ENCODE data around the gene ZDHHC11.
"Not testable (repeated sequence)": the region's sequence is repeated elsewhere in the genome, so short reads cannot be mapped to it uniquely, and the experiment has no call there.

Gene ZDHHC11

DNA sequence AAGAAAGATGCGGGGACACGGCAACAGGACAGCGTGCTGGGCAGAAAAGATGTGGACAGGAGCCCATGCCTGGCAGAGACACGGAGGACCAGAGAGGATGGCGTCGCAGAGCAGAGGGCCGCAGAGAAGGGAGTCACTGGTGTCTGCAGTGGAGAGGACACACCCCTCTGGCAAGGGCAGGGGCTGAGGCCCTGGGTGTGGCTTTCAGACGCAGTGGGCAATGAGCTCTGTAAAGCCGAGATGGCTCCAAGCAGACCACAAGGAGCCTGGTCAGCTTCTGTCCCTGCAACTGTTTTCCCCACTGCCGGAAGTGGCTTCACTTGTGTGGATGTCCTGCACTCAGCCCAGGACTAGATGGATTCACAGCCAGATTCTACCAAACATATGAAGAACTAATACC lies 62.1 kb downstream of the ZDHHC11 start:
- Mint-ChIP-seq H3K27me3 (peaks cover 21% of the 10 kb centered on the region), H3K36me3 (peaks cover 21% of the 10 kb centered on the region), H3K9me3 (ENCODE audit: low read depth) (peaks cover 28% of the 10 kb centered on the region)
- H3K27ac Mint-ChIP-seq; H3K4me1 Mint-ChIP-seq (ENCODE audit: low read depth); H3K4me3 Mint-ChIP-seq: not testable (repeated sequence)

DNA sequence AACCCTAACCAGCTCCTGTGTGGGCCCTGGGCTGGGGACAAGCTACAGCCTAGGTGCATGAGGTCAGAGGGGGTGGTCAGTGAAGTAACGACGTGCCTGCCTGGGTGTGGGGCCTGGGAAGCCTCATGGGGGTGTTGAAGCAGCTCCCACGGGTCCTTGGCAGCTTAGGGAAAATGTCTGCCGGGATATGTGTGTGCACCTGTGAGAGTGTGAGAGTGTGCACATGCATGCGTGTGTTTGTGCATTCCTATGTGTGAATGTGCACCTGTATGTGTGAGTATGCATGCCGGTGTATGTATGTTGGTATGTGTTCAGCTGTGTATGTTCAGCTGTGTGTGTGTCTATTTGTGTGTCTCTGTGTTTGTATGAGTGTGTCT lies 62.9 kb downstream of the ZDHHC11 start:
- H3K27ac Mint-ChIP-seq; H3K4me1 Mint-ChIP-seq (ENCODE audit: low read depth); H3K4me3 Mint-ChIP-seq: not testable (repeated sequence)
- peaks cover 15% of the 10 kb centered on the region for H3K36me3 Mint-ChIP-seq
- peaks cover 18% of the 10 kb centered on the region for H3K27me3 Mint-ChIP-seq
- peaks cover 20% of the 10 kb centered on the region for H3K9me3 Mint-ChIP-seq (ENCODE audit: low read depth)

DNA sequence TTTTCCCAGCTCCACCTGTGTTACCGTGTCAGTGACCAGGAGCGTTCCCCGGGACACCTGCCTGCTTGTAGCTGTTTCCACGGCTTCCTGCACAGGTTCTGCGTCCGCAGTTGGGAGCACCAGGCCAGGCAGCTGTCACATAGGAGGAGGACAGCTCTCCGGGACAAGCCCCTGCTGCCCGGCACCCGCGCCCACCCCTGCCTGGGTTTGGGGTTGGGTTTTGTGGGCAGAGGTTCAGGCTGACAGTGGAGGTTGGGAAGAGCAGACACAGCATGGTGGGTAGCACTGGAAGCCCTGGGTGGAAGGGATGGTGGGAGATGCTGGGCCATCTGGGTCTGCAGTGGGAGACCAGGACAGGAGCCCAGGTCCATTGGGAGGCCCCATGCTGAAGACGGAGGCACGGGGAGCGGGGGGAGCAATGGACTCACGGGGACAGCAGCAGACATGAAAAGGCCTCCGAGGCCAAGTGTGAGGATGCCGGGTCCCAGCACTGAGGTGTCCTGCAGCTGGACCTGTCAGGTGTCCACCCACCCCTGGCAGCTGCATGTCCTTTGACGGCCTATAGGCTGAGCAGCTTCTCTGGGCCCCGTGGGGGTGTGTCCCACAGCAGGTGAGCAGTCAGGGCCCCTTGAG lies 63.4 kb downstream of the ZDHHC11 start:
- Mint-ChIP-seq H3K36me3 (peaks cover 15% of the 10 kb centered on the region), H3K27me3 (peaks cover 18% of the 10 kb centered on the region), H3K9me3 (ENCODE audit: low read depth) (peaks cover 20% of the 10 kb centered on the region)
- not testable (repeated sequence) for H3K4me1 Mint-ChIP-seq (ENCODE audit: low read depth); H3K27ac Mint-ChIP-seq; H3K4me3 Mint-ChIP-seq

DNA sequence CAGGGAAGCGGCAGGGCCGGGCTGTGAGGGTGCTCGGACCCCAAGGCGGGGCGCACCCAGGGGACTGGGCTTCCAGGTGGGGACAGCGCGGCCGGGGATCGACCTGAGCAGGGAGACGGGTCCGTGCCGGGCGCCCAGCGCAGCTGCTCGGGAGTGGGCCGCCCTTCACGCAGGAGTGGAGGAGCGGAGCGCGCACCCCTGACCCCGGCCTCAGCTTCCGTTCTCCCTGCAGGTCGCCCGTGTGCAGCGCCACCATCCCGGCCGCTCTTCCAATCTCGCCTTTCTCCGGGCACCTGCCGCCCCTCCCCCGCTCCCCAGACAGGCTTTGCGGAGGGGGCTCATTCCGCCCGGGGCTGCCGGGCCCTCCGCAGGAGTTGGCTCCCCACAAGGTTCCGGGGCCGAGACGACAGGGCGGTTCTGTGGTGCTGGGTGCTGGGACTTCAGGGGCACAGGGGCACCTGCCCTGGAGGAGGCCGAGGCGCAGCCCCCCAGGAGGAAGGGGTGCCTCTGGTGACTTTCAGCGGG lies 65.5 kb downstream of the ZDHHC11 start:
- H3K27ac Mint-ChIP-seq; H3K9me3 Mint-ChIP-seq (ENCODE audit: low read depth); H3K36me3 Mint-ChIP-seq; H3K4me1 Mint-ChIP-seq (ENCODE audit: low read depth): not testable (repeated sequence)
- Mint-ChIP-seq H3K4me3 (peak overlapping the region; percentile 81), H3K27me3 (peaks cover 14% of the 10 kb centered on the region)

DNA sequence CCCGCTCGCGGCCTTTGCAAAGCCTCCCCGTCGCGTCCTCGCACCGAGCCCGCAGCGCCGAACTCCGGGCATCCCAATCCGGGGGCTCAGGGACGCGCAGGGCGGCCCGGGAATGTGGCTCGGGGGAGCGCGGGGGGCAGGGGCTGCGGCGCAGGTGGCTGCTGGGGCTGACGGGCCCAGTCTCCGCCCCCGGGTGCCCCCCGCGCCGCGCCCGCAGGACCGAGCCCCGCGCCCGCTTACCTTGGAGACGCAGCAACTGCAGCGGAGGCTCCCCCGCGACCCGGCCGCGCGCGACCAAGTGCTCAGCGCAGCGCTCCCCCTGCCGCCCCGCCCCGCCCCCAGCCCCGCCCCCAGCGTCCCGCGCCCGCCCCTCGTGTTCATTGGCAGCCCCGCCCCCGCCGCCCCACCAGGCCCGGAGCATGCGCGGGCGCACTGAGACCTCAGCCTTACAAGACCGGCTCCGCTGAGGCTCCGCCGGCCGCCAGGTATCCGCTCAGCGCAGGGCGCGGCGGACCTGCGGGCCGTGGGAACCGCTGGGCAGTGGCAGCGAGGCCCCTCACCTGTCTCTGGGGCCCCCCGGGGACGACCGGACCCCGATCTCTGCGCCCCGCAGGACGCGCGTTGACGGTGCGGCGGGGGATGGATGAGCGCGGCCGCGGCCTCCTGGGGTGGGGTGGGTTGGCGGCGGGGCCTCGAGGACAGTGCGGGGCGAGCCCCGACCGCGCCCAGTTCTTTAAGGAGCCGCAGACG lies 66.2 kb downstream of the ZDHHC11 start, which contains the start of gene ZDHHC11B:
ZDHHC11B (minus strand) TSS at position 302 of the 750 bp plus-strand sequence. CDS start 17,810 bp downstream, outside the sequence.
- H3K27me3 Mint-ChIP-seq; H3K4me1 Mint-ChIP-seq (ENCODE audit: low read depth); H3K36me3 Mint-ChIP-seq; H3K9me3 Mint-ChIP-seq (ENCODE audit: low read depth); H3K27ac Mint-ChIP-seq: not testable (repeated sequence)
- peak within 1 kb of the TSS; percentile 81 for H3K4me3 Mint-ChIP-seq

DNA sequence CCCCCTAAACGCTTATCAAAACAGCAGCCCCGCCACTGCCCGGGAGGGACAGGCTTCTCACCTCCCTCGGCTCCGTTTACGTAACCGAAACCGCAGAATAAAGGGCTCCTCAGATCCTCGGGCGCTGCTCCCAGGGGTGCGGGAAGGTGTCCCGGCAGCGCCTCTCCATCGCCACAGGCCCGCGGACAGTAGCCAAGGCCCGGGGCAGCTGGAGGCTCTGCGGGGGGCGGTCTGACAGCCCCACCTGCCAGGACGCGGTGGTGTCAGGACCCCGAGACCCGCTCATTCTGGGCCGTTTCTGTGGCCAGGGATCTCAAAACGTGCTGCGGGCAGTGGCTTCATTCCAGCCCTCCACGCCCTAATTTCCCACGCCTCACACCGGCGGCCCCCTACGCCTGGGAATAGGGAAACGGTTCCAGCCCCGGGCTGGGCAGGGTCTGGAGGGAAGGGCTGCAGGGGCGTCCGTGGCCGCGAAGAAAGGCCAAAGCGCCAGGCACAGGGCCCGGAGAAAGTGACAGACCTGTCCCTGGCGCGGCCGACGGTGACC lies 66.8 kb downstream of the ZDHHC11 start:
- H3K36me3 Mint-ChIP-seq; H3K9me3 Mint-ChIP-seq (ENCODE audit: low read depth); H3K4me1 Mint-ChIP-seq (ENCODE audit: low read depth); H3K27me3 Mint-ChIP-seq; H3K27ac Mint-ChIP-seq: not testable (repeated sequence)
- peak overlapping the region; percentile 49 for H3K4me3 Mint-ChIP-seq

DNA sequence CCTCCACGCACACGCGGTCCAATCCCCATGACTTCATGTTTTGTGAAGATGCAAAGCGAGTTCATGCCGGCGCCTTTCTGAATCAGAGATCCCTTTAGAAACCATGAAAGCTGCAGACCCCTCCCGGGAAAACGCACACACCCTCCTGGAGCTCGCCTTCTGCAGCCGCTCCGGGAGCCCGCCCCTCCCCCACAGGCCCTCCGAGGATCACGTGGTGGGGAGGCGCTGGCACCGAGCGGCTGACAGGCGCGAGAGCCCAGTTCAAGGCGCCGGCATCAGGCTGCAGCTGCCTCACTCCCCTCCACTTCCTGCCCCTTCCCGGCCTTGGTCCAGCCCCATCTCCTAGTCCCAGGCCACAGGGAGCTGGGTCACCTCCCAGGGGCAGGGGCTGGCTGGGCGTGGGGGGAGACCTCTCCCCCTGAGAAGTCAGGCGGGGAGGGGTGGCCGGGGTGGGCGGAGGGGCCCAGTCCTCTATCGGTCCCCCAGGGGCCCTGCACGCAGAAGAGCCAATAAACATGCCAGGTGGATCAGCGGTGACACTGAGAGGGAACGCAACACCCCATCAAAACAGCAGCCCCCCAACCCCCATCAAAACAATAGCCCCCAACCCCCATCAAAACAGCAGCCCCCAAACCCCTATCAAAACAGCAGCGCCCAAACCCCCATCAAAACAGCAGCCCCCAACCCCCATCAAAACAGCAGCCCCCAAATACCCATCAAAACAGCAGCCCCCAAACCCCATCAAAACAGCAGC lies 67.6 kb downstream of the ZDHHC11 start:
- not testable (repeated sequence) for H3K27me3 Mint-ChIP-seq; H3K36me3 Mint-ChIP-seq; H3K4me1 Mint-ChIP-seq (ENCODE audit: low read depth); H3K27ac Mint-ChIP-seq; H3K9me3 Mint-ChIP-seq (ENCODE audit: low read depth)
- H3K4me3 Mint-ChIP-seq = peak overlapping the region; percentile 49

DNA sequence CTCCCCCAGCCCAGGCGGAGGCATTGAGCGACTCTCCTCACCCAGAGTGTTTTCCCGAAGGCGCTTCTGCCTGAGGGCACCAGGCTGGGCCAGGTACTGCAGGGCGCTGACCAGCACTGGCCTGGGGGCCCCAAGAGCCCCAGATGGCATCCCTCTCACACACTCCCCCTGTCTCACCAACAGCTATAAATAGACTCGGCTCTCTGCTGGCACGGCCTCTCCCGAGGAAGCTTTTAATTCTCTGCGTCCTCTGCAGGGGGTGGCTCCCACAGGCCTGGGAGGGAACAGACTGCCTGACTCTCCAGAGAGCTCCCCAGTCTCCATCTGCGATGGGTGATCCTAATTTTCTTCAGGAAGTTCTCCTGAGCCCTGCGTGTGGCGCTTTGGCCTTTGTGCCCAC lies 68.4 kb downstream of the ZDHHC11 start:
- not testable (repeated sequence) for H3K36me3 Mint-ChIP-seq; H3K27me3 Mint-ChIP-seq; H3K27ac Mint-ChIP-seq; H3K4me3 Mint-ChIP-seq; H3K4me1 Mint-ChIP-seq (ENCODE audit: low read depth); H3K9me3 Mint-ChIP-seq (ENCODE audit: low read depth)

DNA sequence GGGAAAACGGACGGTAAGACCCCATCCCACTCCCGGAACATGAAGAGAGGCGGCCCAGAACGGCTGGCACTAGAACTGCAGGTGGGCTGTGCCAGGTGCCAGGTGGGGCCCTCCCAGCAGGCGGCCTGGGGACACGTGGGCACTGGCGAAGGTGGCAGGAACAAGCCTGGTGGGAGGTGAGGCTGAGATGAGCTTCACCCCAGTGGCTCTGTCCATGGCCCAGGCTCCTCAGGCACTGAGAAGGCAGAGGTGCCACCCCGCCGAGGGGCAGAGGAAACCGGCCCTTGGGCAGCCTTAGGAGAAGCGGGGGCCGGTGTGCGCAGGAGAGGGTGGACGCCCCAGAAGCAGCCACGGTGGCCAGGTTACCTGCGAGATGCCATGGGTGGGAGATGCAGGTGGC lies 70.2 kb downstream of the ZDHHC11 start:
- H3K9me3 Mint-ChIP-seq (ENCODE audit: low read depth); H3K27ac Mint-ChIP-seq; H3K4me3 Mint-ChIP-seq; H3K4me1 Mint-ChIP-seq (ENCODE audit: low read depth); H3K27me3 Mint-ChIP-seq; H3K36me3 Mint-ChIP-seq: not testable (repeated sequence)

DNA sequence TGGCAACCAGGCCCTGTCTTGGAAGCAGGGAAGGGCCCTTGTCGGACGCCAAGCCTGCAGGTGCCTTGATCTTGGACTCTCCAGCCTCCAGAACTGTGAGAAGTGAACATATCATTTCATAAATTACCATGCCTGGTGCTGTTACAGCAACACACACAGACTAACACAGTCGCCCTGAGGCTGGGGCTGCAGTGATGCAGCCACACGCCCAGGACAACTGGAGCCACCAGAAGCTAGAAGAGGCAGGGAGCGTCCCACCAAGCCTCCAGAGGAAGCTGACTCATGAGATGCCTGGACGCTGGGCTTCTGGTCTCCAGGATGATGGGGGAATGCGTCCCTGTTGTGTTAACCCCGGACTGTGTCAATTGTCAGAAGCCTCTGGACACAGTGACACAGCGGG lies 71.8 kb downstream of the ZDHHC11 start:
- not testable (repeated sequence) for H3K27ac Mint-ChIP-seq; H3K27me3 Mint-ChIP-seq; H3K4me3 Mint-ChIP-seq; H3K36me3 Mint-ChIP-seq; H3K4me1 Mint-ChIP-seq (ENCODE audit: low read depth); H3K9me3 Mint-ChIP-seq (ENCODE audit: low read depth)

DNA sequence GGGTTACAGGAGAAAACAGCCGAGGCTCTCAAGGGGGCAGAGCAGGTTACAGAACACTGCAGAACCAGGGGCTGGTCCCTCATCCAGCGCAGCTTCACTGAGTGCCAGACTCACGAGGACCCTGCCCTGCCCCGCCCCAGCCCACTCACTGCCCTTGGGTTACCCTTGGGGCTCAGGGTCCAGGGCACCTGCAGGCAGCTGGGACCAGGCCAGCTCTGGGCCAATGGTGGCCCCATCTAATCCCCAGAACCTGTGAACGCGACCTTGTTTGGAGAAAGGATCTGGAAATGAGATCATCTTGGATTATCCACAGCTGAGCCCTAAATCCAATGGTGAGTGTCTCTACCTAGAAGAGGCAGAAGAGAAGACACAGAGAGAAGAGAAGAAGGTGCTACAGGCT lies 72.4 kb downstream of the ZDHHC11 start:
- H3K4me1 Mint-ChIP-seq (ENCODE audit: low read depth); H3K27ac Mint-ChIP-seq; H3K9me3 Mint-ChIP-seq (ENCODE audit: low read depth); H3K27me3 Mint-ChIP-seq; H3K4me3 Mint-ChIP-seq; H3K36me3 Mint-ChIP-seq: not testable (repeated sequence)

DNA sequence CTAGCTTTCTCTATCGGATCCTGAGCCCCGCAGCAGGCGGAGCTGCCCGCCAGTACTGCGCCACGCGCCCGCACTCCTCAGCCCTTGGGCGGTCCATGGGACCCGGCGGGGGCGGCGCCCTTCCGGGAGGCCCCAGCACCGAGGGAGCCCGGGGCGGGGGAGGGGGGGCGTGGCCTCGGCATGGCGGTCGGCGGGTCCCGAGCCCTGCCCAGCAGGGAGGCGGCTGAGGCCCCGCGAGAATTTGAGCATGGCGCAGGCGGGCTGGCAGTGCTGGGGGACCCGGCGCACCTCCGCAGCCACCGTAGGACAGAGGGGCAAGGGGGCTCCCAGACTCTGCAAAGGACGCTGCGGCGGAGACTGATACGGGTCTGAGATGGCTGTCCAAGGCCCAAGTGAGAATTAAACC lies 73.0 kb downstream of the ZDHHC11 start:
- Mint-ChIP-seq H3K4me3 (no peak overlapping the region), H3K4me1 (ENCODE audit: low read depth) (no peaks in the 10 kb centered on the region), H3K27ac (no peak overlapping the region), H3K36me3 (no peaks in the 10 kb centered on the region), H3K27me3 (no peaks in the 10 kb centered on the region), H3K9me3 (ENCODE audit: low read depth) (no peaks in the 10 kb centered on the region)

DNA sequence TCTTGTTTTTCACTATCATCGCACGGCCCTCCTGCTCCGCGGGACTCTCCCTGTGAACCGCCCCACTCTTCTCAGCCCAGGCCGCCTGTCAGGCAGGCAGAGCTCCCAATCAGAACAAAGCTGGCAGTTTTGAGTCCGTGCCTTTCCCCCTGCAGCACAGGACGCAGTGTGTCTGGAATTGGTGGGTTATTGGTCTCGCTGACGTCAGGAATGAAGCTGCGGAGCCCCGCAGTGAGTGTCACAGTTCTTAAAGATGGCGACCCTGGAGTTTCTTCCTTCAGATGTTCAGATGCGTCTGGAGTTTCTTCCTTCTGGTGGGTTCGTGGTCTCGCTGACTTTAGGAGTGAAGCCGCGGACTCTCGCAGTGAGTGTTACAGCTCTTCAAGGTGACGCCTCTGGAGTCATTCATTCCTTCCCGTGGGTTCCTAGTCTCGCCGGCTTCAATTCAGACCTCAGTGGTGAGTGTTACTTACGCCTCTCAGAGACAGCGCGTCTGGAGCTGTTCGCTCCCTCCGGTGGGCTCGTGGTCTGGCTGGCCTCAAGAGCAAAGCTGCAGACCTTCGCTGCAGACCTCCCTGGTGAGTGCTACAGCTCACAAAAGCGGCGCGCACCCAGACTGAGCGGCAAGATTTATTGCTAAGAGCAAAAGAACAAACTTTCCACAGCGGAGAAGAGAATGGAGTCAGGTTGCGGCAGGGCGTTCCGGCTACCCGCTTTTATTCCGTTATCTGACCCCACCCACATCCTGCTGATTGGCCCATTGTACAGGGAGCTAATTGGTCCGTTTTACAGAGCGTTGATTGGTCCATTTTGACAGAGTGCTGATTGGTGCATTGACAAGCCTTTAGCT lies 73.7 kb downstream of the ZDHHC11 start:
- Mint-ChIP-seq H3K9me3 (ENCODE audit: low read depth) (no peaks in the 10 kb centered on the region), H3K36me3 (no peaks in the 10 kb centered on the region), H3K27ac (no peak overlapping the region), H3K4me1 (ENCODE audit: low read depth) (no peaks in the 10 kb centered on the region), H3K4me3 (no peak overlapping the region), H3K27me3 (no peaks in the 10 kb centered on the region)

DNA sequence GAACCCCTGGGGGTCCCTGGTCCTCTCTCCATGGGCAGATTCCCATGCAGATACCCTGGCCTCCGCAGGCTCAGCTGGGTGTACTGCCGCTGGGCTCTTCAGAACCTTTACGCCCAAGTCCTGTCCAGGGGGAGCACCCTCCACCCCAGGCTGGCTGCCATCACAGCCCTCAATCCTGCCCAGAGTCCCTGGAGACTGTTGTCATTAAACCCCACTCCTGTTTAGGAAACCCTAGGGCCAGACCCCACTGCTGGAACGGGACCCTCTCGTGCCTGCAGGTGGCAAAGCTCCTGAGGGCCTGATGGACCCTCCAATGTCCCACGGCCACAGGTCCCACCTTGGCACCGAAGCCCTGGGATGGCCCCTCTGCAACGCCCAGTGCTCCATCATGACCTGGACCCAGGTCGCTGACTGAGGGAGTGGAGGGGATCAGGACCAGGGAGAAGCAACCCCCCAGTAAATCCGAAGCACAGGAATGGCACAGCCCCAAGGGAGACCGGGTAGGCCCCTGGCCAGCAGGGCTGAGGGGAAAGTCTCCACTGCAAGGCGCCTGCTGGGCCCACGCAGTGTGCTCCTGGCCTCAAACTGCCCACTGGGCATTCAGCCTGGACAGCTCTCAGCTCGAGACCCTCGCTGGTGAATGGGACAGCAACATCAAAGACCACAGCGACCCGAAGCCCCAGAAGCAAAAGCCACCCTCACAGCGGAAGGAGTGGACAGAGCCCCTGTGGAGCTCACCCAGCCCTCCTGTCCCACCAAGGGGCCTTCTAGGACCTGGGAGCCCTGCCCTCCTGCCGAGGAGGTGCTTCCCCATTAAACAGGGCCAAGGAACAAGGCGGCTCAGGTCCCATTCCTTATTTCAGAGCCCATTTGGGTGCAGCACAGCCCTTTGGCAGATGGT lies 74.6 kb downstream of the ZDHHC11 start:
- Mint-ChIP-seq H3K4me3 (no peak overlapping the region), H3K9me3 (ENCODE audit: low read depth) (no peaks in the 10 kb centered on the region), H3K27me3 (no peaks in the 10 kb centered on the region), H3K27ac (no peak overlapping the region), H3K36me3 (no peaks in the 10 kb centered on the region), H3K4me1 (ENCODE audit: low read depth) (no peaks in the 10 kb centered on the region)
